ENCODE results near the gene BRWD1. TPM values are rescaled to one million over a fixed set of nuclear protein-coding genes. Genes with fewer than 3 reads are reported as not detected.

Gene BRWD1
- total RNA-seq, 3 donors from 2014 or later (not counting 1 experiment from before 2014, with no cell fraction given), result 92.0 to 93.8 (median 93.3) TPM

DNA sequence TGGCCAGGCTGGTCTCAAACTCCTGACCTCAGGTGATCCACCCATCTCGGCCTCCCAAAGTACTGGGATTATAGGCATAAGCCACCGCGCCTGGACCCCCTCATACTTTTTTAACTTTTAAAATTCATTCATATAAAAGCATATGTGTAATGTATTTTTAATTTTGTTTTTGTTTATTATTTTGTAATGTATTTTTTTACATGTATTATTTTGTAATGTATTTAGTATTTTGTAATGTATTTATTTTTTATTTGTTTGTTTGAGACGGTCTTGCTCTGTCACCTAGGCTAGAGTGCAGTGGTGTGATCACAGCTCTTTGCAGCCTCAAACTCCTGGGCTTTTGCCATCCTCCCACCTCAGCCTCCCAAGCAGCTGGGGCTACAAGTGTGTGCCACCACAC, 12.0 kb upstream of the BRWD1 start:
- H3K4me1 Mint-ChIP-seq, result no peaks in the 10 kb centered on the region
- intact Hi-C loops (cut with micrococcal nuclease), result no loop called here
- H3K9me3 Mint-ChIP-seq, result no peaks in the 10 kb centered on the region
- Histone ChIP-seq H3K4me1 (ENCODE audit: control insufficient read depth, insufficient read depth, low read length) (no peaks in the 10 kb centered on the region), H3K27me3 (ENCODE audit: control insufficient read depth, insufficient read depth, low read length) (no peaks in the 10 kb centered on the region), H3K9me3 (ENCODE audit: control insufficient read depth, insufficient read depth, low read length) (no peaks in the 10 kb centered on the region), H3K27ac (ENCODE audit: low read length) (no peak overlapping the region), H3K36me3 (ENCODE audit: control insufficient read depth, insufficient read depth, low read length) (no peaks in the 10 kb centered on the region), H3K4me3 (ENCODE audit: low read length) (no peak overlapping the region)
- TF ChIP-seq, protein P1, sequence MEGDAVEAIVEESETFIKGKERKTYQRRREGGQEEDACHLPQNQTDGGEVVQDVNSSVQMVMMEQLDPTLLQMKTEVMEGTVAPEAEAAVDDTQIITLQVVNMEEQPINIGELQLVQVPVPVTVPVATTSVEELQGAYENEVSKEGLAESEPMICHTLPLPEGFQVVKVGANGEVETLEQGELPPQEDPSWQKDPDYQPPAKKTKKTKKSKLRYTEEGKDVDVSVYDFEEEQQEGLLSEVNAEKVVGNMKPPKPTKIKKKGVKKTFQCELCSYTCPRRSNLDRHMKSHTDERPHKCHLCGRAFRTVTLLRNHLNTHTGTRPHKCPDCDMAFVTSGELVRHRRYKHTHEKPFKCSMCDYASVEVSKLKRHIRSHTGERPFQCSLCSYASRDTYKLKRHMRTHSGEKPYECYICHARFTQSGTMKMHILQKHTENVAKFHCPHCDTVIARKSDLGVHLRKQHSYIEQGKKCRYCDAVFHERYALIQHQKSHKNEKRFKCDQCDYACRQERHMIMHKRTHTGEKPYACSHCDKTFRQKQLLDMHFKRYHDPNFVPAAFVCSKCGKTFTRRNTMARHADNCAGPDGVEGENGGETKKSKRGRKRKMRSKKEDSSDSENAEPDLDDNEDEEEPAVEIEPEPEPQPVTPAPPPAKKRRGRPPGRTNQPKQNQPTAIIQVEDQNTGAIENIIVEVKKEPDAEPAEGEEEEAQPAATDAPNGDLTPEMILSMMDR (IDR thresholded peaks at IDR 0.05), result no peak
- no peak overlapping the region for H3K4me3 Mint-ChIP-seq
- 92% methylated on average over 2 of the region's 4 CpGs for WGBS (ENCODE audit: insufficient coverage)
- no peak overlapping the region for H3K27ac Mint-ChIP-seq
- no peaks in the 10 kb centered on the region for H3K36me3 Mint-ChIP-seq
- no peak for ATAC-seq
- H3K27me3 Mint-ChIP-seq (ENCODE audit: low read depth in 2 of 2), result peaks cover 0 to 9% of the 10 kb centered on the region in 2 donors
- no peak for DNase-seq

DNA sequence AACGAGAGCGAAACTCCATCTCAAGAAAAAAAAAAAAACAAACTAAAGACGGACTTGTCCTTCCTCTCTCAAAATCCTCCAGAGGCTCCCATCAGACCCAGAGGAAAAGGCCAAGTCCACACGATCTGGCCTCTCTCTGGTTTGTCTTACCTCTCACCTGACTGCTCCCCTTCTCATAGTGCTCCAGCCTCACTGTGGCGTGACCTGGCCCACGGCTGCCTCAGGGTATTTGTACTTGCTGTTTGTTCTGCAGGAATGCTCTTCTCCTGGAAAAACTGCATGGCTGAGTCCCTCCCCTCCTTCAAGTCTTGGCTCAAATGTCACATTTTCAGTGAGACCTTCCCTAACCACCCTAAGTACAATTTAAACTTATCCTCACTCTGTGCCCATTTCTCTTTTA, 8.0 kb upstream of the BRWD1 start:
- H3K36me3 Mint-ChIP-seq, result no peaks in the 10 kb centered on the region
- Histone ChIP-seq H3K27me3 (ENCODE audit: control insufficient read depth, insufficient read depth, low read length) (no peaks in the 10 kb centered on the region), H3K36me3 (ENCODE audit: control insufficient read depth, insufficient read depth, low read length) (no peaks in the 10 kb centered on the region), H3K4me1 (ENCODE audit: control insufficient read depth, insufficient read depth, low read length) (no peaks in the 10 kb centered on the region), H3K4me3 (ENCODE audit: low read length) (no peak overlapping the region), H3K9me3 (ENCODE audit: control insufficient read depth, insufficient read depth, low read length) (no peaks in the 10 kb centered on the region), H3K27ac (ENCODE audit: low read length) (no peak overlapping the region)
- H3K4me1 Mint-ChIP-seq, result no peaks in the 10 kb centered on the region
- 88% methylated on average over 6 of the region's 6 CpGs for WGBS (ENCODE audit: insufficient coverage)
- TF ChIP-seq, protein P1 (IDR thresholded peaks at IDR 0.05), result no peak
- H3K4me3 Mint-ChIP-seq, result no peak overlapping the region
- H3K9me3 Mint-ChIP-seq, result no peaks in the 10 kb centered on the region
- no peak for ATAC-seq
- no peak overlapping the region for H3K27ac Mint-ChIP-seq
- intact Hi-C loops (cut with micrococcal nuclease), result no loop called here
- DNase-seq, result no peak
- peaks cover 0 to 7% of the 10 kb centered on the region in 2 donors for H3K27me3 Mint-ChIP-seq (ENCODE audit: low read depth in 2 of 2)

DNA sequence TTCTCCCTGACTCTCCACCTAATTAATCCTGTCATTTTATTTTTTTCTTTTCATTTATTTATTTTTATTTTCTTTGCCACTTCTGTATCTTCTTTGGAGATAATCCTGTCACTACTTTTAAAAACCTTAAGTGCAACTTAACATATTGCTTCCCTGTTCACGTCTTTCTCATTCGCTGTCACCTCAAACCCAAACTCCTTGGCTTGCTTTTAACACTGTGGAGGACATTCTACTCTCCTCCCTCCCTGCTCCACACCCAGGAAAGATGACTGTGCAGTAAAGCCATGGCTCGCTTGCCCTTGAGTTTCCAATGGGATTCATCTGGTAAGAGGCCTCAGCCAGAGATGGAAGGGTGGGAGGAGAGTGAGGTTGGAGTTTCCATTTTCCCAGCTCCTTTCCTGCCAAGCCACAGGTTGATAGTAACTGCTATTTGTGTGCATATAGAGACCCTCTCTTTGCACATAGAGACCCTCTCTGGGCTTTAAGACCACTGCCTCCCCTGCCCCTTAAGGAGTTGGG, 6.4 kb upstream of the BRWD1 start:
- Histone ChIP-seq H3K9me3 (ENCODE audit: control insufficient read depth, insufficient read depth, low read length) (no peaks in the 10 kb centered on the region), H3K4me3 (ENCODE audit: low read length) (no peak overlapping the region), H3K27ac (ENCODE audit: low read length) (no peak overlapping the region), H3K27me3 (ENCODE audit: control insufficient read depth, insufficient read depth, low read length) (no peaks in the 10 kb centered on the region), H3K36me3 (ENCODE audit: control insufficient read depth, insufficient read depth, low read length) (no peaks in the 10 kb centered on the region), H3K4me1 (ENCODE audit: control insufficient read depth, insufficient read depth, low read length) (peaks cover 2% of the 10 kb centered on the region)
- DNase-seq, result no peak
- Mint-ChIP-seq H3K36me3 (no peaks in the 10 kb centered on the region), H3K27ac (no peak overlapping the region), H3K4me3 (no peak overlapping the region), H3K27me3 (ENCODE audit: low read depth in 2 of 2) (peaks cover 0 to 5% of the 10 kb centered on the region in 2 donors), H3K9me3 (no peaks in the 10 kb centered on the region), H3K4me1 (peaks cover 0 to 6% of the 10 kb centered on the region in 2 donors)
- ATAC-seq, result no peak
- intact Hi-C loops (cut with micrococcal nuclease), result no loop called here
- 85% methylated on average over 3 of the region's 3 CpGs for WGBS (ENCODE audit: insufficient coverage)
- TF ChIP-seq, protein P1 (IDR thresholded peaks at IDR 0.05), result no peak

DNA sequence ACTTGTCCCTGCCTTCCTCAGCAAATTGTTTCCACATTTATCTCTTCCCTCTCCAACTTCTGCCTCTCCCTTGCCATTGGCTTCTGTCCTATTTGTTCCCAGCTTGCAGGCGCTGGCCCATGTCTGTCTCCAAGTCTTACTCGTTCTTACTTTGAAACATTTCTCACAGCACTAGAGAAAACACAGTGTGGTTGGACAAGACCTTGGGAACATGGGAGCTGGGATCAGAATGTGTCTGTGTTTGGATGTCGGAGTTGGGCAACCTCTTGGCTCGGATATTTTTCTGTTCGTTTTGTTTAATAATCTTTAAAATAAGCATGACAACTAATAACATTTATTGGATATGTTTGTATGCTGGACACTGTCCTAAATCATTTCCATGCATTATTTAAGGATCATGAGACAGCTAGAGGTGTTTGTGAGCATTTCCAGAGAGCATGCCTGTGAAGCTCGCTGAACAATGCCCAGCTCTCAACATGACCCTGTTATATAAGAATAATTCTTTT, 5.9 kb upstream of the BRWD1 start:
- Histone ChIP-seq H3K36me3 (ENCODE audit: control insufficient read depth, insufficient read depth, low read length) (no peaks in the 10 kb centered on the region), H3K9me3 (ENCODE audit: control insufficient read depth, insufficient read depth, low read length) (no peaks in the 10 kb centered on the region), H3K27ac (ENCODE audit: low read length) (no peak overlapping the region), H3K4me3 (ENCODE audit: low read length) (no peak overlapping the region), H3K4me1 (ENCODE audit: control insufficient read depth, insufficient read depth, low read length) (peaks cover 8% of the 10 kb centered on the region), H3K27me3 (ENCODE audit: control insufficient read depth, insufficient read depth, low read length) (no peaks in the 10 kb centered on the region)
- Mint-ChIP-seq H3K27ac (no peak overlapping the region), H3K9me3 (no peaks in the 10 kb centered on the region), H3K36me3 (no peaks in the 10 kb centered on the region), H3K4me3 (no peak overlapping the region), H3K4me1 (peaks cover 4 to 11% of the 10 kb centered on the region in 2 donors), H3K27me3 (ENCODE audit: low read depth in 2 of 2) (peaks cover 0 to 5% of the 10 kb centered on the region in 2 donors)
- ATAC-seq (no peak), DNase-seq (no peak)
- TF ChIP-seq, protein P1 (IDR thresholded peaks at IDR 0.05), result no peak
- intact Hi-C loops (cut with micrococcal nuclease), result no loop called here
- 91% methylated on average over 5 of the region's 6 CpGs for WGBS (ENCODE audit: insufficient coverage)

Measured in natural killer cell (primary cell).